Lower leg skin (tissue), 3 donors: ENCODE data around the gene CFAP299.

Experiments used
- POLR2A ChIP-seq, 2 donors: fragments of 450-650 bp; IDR thresholded peaks; one replicate each; pipeline ENCODE4 v1.6.1; 2016 to 2017; ENCODE audit warnings: antibody characterized with exemption in 2 of 2, mild to moderate bottlenecking in 1 of 2, moderate library complexity in 1 of 2
- TF ChIP-seq, protein P1 (sequence below), 3 donors: fragments of 450-650 bp; IDR thresholded peaks; one replicate each; pipeline ENCODE4 v1.5.1; 2016; ENCODE audit warnings: antibody characterized with exemption in 3 of 3, mild to moderate bottlenecking in 3 of 3, moderate library complexity in 2 of 3

DNA sequence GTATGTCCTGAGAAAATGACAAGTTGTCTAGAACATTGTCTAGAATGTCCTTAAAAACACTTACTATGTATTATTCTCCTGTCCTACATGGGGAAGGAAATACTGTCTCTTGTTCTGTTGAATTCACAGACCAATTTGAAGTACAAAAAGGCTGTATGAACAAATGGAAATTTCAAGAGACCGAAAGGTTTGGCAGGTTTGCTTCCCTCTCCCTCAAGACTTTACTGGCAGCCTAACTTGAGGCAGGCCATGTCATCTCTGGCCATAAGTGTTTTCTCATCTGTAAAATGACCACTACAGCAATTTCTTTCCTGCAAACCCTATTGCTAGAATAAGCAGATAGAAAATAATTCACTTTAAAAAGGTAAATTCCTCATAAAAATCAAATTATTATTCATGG is 503.8 kb downstream of the CFAP299 start:
- TF ChIP-seq, protein P1, sequence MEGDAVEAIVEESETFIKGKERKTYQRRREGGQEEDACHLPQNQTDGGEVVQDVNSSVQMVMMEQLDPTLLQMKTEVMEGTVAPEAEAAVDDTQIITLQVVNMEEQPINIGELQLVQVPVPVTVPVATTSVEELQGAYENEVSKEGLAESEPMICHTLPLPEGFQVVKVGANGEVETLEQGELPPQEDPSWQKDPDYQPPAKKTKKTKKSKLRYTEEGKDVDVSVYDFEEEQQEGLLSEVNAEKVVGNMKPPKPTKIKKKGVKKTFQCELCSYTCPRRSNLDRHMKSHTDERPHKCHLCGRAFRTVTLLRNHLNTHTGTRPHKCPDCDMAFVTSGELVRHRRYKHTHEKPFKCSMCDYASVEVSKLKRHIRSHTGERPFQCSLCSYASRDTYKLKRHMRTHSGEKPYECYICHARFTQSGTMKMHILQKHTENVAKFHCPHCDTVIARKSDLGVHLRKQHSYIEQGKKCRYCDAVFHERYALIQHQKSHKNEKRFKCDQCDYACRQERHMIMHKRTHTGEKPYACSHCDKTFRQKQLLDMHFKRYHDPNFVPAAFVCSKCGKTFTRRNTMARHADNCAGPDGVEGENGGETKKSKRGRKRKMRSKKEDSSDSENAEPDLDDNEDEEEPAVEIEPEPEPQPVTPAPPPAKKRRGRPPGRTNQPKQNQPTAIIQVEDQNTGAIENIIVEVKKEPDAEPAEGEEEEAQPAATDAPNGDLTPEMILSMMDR (IDR thresholded peaks at IDR 0.05) = no peak
- no peak for TF ChIP-seq POLR2A (IDR thresholded peaks at IDR 0.05)
